ENCODE results near the gene CYP4F11. TPM values are rescaled to one million over a fixed set of nuclear protein-coding genes. Genes with fewer than 3 reads are reported as not detected.
"Not testable (repeated sequence)": the region's sequence is repeated elsewhere in the genome, so short reads cannot be mapped to it uniquely, and the experiment has no call there.

Gene CYP4F11, protein sequence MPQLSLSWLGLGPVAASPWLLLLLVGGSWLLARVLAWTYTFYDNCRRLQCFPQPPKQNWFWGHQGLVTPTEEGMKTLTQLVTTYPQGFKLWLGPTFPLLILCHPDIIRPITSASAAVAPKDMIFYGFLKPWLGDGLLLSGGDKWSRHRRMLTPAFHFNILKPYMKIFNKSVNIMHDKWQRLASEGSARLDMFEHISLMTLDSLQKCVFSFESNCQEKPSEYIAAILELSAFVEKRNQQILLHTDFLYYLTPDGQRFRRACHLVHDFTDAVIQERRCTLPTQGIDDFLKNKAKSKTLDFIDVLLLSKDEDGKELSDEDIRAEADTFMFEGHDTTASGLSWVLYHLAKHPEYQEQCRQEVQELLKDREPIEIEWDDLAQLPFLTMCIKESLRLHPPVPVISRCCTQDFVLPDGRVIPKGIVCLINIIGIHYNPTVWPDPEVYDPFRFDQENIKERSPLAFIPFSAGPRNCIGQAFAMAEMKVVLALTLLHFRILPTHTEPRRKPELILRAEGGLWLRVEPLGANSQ
- total RNA-seq = not detected in 2 replicates

DNA sequence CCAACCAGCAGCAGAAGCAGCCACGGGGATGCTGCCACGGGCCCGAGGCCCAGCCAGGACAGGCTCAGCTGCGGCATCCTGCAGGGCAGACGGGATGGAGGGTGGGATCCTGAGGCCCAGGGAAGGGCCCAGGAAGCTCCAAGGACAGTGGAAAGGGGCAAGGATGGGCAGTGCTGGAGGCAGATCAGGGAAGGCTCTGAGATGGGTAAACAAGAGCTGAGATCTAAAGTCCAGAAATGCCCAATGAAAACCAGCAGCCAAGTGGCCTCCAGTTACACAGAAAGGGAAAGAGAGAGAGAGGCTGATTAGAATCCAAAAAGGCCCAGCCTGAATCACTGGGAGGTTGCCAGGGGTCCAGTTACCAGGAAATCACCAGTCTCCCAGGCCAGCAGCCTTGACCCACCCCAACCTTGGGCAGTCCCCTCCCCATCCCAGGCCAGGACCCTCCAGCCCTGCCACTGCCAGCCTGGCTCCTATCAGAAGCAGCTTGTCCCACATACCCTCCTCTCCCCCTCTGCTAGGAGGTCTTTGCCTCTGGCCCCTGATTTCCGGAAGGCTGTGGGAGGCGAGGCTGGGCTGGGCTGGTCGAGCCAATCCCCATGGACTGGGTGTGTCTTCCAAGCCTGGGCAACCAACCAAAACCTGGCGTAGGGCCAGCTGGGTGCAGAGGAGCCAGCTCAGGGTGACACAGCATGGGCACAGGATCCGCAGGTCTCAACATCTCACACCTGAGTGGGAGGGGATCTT is at the start of gene CYP4F11:
Gene CYP4F11, minus strand, starts transcription at position 198 of the 747 bp plus-strand sequence. Its CDS starts 121 bp downstream, at position 77.
- no peak for DNase-seq (ENCODE audit: low read depth in 2 of 2)

DNA sequence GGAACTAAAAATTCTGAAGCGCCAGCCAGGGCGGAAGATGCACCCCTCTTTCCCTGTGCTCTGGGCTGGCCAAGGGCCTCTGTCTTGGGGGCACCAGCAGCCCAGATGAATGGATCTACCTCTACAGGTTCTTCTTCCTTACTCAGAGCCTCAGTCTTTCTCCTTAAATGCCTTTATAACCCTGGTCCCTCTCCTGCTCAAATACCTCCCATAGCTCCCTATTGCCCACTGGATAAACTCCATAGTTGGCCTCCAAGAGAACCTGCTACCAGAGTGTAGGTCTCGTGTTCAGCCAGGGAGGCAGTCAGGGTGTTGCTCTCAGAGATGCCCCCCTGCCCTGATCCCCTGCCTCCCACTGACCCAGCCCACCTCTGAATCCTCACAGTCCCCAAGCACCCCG is 45.0 kb upstream of the CYP4F11 start:
- no peak for DNase-seq (ENCODE audit: low read depth in 2 of 2)

DNA sequence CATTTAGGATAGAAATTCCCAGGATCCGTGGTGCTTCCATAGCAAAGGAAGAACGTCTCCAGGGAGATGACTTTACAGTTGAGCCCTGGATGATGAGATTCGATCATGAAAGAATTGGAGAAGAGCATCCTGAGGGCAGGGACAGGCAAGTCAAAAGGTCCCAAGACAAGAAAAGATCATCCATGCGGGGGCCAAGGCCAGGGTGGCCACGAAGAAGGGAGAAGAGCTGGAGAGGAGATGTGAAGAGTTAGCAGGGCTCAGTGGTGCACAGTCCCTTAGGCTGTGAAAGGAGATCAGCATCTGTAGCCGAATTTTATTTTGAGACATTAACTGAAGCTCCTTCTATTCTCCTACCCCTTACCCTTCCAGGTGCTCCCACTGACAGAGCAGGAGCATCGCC is 43.4 kb upstream of the CYP4F11 start:
- no peak for DNase-seq (ENCODE audit: low read depth in 2 of 2)

DNA sequence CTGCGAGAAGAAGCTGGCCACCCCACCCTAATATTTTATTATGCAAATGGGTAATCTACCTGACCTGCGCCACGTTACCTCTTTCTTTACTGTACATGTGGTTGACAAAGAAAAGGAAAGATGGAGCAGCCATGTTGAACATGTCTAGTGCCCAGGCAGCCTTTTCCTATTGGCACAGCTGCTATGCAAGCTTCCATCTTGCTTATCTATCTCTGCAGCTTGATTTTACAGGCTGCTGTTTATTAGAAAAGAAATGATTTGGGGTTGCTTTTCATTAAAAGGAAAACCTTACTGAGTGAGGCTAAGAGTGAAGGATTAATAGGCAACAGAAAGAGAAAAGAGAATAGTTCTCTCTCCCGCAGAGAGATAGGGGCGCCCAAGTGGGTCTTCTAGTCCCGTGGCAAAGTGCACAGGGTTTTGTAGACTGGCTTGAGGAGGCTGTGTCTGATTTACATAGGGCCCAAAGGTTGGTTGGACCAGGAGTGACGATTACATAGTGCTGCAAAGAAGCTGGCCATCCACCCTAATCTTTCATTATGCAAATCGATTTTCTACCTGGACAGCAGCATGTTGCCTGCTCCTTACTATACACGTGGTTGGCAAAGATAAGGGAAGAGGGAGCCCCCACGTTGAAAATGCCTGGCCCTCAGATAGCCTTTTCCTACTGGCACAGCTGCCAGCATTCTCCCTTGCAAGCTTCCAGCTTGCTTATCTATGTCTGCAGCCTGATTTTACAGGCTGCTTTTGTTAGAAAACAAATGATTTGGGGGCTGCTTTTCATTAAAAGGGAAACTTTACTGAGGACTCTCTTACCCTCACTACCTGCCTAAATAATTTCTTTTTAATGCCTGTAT is 42.7 kb upstream of the CYP4F11 start:
- no peak for DNase-seq (ENCODE audit: low read depth in 2 of 2)

DNA sequence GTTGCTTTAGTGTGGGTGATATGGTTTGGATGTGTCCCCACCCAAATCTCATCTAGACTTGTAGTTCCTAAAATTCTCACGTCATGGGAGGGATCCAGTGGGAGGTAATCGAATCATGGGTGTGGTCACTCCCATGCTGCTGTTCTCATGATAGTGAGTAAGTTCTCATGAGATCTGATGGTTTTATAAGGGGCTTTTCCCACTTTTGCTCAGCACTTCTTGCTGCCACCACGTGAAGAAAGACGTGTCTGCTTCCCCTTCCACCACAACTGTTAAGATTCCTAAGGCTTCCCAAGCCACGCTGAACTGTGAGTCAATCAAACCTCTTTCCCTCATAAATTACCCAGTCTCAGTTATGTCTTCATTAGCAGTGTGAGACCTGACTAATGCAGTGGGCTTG is 40.5 kb upstream of the CYP4F11 start:
- no peak for DNase-seq (ENCODE audit: low read depth in 2 of 2)

DNA sequence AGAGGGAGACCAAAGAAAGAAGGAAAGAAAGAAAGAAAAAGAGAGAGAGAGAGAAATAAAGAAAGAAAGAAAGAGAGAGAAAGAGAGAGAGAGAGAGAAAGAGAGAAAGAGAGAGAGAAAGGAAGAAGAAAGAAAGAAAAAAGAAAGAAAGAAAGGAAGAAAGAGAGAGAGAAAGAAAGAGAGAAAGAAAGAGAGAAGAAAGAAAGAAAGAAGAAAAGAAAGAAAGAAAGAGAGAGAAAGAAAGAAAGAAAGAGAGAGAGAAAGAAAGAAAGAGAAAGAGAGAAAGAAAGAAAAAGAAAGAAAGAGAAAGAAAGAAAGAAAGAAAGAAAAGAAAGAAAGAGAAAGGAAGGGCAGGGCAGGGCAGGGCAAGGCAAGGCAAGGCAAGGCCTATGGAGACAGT is 37.7 kb upstream of the CYP4F11 start:
- not testable (repeated sequence) for DNase-seq (ENCODE audit: low read depth in 2 of 2)

DNA sequence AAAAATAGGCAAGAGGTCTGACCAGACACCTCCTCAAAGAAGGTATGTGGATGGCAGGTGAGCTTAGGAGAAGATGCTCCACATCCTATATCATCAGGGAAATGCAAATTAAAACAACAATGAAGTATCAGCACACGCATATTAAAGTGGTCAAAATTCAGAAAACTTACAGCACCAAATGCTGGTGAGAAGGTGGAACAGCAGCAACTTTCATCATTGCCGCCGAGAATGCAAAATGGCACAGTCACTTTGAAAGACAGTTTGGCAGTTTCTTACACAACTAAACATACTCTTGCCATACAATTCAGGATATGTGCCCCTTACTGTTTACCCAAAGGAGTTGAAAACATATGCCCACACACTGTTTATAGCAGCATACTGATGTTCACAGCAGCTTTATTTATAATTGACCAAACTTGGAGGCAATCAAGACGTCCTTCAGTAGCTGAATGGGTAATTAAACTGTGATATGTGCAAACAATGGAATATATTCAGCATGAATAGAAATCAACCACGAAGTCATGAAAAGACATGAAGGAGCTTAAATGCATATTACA is 37.0 kb upstream of the CYP4F11 start:
- DNase-seq (ENCODE audit: low read depth in 2 of 2) = no peak

DNA sequence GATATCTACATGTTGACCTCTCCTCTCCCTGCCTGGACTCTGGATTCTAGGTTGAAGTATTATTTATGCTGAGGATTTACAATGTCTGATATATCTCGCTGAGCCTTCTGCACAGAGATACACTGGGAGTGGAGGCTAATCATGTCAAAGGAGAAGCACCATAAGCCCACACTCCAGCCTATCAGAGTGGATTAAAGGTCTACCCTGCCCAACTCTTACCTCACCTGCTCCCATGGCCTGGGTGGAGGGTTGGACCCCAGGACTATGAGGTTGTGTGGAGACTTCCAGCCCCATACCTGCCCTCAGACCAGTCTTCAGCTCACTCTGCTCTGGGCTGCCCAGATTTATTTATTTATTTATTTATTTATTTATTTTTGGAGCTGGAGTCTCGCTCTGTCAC is 29.9 kb upstream of the CYP4F11 start:
- DNase-seq (ENCODE audit: low read depth in 2 of 2) = no peak

DNA sequence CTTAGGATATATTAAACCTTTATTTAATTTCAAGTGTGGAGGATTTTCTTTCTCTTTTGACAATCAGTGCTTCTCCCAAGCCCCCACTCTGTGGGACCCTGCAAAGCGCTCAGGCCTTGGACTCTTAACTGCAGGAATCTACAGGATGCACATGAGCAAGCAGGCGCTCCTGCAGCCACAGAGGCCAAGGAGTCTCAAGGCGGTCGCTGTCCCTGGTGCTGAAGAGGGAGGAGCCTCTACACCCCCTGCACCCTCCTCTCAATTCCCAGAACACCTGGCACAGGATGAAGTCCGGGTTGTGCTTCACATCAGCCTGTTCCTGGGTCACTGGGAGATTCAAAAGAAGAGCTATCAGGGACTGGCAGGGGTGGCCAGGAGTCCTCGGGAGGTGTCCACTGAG is 28.0 kb upstream of the CYP4F11 start:
- no peak for DNase-seq (ENCODE audit: low read depth in 2 of 2)

DNA sequence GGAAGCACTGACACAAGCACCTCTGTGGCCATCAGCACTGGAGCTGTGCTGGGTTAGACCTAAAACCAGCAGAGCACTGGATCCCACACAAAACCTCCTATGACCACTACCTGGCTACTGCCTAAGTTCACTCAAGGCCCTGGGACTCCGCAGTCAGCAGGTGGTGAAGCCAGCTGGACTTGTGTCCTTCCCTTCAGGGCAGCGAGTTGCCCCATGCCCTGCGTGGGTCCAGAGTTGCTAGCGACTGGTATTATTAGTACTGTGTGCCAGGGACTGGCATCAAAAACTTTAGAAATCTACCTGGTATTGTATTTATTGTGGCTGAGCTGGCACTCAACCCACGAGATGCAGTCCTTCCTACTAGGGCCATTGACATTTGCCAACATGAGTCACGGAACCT is 20.5 kb upstream of the CYP4F11 start:
- DNase-seq (ENCODE audit: low read depth in 2 of 2) = no peak

DNA sequence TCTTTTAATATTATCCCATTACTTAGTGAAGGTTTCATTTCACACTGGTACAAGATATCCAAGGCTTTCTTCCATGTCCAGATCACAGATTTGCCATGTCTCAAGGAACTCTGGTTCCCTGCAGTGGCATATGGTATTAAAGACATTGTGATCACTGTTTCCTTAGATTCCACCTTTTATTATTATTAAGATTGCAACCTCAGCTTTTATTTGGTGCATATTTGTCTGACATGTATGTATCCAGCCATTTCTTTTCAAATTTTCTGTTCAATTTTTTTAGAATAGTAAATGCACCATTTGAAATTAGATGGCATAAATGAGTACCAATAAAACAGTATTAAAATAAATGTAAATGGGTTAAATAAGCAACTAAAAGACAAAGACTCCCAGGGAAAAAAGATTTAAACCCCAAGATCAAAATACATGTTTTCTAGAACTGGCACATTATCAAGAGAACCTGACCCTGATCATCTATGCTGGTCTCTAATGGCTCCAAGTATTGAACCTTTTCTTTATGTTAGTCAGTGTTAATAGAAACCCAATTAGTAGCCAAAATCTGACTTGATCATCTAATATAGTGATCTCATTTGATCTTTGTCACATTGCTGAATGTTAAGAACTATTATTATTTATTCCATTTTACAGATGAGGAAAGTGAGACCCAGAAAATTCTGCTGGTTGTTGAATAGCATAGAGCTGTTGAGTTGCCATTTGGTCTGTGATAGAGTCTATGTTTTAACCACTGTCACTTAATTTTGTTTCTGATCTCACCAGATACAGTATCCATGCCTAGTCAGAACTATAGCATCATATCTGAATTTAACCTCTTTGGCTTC is 14.1 kb upstream of the CYP4F11 start, which contains the start of gene OR10H4:
Gene OR10H4, plus strand, starts transcription at position 786 of the 836 bp plus-strand sequence. Its CDS starts 0 bp downstream, at position 786.
- DNase-seq (ENCODE audit: low read depth in 2 of 2) = no peak

DNA sequence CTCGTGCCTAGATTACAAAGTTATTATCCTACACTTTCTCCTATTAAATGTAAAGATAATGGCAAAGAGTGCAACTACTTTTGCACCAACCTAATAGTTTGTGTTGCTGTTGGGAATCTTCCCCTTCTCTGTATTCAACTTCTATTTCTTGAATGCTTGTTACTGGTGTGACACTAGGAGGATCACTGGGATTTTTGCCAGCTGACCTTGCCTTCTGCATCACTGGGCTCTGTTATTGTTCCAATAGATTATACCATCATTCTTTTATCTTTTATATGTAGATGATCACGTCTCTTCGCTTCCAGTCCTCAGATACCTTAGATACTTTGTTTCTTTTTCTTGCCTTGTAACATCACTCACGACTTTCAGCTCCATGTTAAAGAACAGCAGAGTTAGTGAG is 11.0 kb upstream of the CYP4F11 start:
- no peak for DNase-seq (ENCODE audit: low read depth in 2 of 2)

DNA sequence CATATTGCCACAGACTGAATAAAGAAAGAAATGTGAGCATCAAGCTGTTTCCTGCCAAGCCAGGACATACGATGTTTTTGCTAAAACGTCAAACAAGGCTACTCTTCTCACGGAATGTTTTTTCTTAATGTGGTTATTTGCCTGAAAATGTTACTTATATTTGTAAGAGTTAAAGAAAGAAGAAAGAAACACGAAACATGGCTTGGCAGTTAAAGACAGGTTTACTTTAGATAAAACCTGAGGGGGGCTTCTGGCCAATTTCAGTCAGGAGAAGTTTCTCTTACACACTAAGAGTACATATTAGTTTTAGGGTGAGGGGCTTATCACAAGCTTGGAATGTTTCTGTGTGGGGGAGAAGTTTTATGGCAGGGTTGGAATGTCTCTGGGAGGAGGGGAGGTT is 10.1 kb upstream of the CYP4F11 start:
- no peak for DNase-seq (ENCODE audit: low read depth in 2 of 2)

DNA sequence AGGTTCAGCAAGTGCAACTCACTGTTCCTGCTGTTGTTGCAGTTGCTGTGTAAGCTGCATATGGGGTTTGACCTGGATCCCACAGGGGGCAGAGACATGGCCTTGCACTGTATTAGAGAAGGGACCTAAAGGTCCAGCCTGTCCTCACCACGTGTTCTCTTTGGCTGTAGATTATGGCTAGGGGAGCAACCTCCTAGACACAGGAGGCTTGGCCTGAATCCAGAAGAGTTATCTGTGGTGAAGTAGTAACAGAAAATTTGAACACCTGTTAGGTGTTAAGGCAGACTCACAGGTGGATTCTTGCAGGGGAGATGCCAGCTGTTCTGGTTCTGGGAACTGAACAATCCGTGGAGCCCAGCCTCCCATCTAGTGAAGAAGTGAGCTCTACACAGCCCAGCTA is 3.4 kb upstream of the CYP4F11 start:
- no peak for DNase-seq (ENCODE audit: low read depth in 2 of 2)

DNA sequence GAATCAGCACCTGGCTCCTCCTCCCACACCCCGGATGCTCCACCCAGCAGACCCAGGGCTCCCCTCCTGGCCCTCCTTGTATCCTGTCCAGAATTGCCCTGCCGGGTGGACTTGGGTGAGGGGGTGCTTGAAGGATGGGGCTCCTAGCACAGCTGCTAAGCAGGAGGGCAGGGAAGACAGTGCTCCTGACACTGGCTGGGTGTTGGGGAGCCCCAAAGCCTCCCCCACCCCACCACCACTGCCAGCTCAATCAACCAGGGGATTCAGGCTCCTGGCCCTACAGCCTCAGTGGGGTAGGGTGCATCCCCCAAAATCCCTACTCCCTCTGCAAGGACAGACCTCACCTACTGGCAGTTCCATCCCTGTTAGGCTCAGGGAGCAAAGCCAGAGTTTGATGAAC is 2.6 kb upstream of the CYP4F11 start:
- no peak for DNase-seq (ENCODE audit: low read depth in 2 of 2)

DNA sequence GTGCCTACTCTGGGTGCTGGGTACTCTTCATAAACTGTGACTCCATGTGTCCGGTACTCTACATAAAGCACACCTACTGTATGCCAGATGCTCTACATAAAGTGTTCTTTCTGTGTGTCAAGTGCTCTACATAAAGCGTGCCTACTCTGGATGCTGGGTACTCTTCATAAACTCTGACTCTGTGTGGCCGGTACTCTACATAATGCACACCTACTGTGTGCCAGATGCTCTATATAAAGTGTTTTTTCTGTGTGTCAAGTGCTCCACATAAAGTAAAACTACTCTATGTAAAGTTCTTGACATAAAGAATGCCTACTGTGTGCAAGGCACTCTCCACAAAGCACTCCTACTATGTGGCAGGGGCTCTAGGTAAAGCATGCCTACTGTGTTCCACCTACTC is 1.8 kb upstream of the CYP4F11 start:
- no peak for DNase-seq (ENCODE audit: low read depth in 2 of 2)

DNA sequence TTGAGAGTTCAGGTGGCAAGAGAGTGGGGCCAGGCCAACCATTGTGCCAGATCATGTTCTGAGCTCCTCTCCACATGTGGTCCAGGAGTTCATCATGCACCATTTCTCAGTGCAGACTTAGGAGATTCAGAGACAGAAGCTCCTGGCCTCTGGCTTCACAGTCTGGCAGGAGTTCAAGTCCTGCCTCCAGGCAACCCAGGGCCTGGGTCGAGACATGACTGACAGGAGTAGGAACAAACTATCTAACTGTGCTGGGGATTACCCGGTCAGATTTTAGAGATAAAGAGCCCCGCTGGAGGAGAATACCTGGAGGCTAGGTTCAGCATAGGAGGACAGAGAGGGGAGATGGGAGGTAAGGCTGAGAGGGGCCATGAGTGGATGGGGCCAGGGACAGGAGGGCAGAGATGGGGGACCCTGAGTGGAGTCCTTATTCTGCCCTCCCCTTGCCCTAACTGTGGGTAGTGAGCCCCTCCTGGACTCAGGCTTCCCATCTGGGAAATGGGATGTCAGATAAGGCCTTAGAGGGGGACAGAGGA is 906 bp upstream of the CYP4F11 start:
- DNase-seq (ENCODE audit: low read depth in 2 of 2) = no peak

DNA sequence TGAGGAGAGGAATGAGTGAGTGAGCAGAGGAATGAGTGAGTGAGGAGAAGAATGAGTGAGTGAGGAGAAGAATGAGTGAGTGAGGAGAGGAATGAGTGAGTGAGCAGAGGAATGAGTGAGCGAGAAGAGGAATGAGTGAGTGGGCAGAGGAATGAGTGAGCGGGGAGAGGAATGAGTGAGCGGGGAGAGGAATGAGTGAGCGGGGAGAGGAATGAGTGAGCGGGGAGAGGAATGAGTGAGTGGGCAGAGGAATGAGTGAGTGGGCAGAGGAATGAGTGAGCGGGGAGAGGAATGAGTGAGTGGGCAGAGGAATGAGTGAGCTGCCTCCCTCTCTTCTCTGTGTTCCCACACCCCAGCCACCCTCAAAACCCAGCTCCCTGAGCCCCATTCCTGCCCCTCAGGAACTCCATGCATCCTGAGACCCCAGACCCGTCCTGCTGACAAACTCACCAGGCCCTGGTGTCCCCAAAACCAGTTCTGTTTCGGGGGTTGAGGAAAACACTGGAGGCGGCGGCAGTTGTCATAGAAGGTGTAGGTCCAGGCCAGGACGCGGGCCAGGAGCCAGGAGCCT is 483 bp downstream of the CYP4F11 start:
- not testable (repeated sequence) for DNase-seq (ENCODE audit: low read depth in 2 of 2)

DNA sequence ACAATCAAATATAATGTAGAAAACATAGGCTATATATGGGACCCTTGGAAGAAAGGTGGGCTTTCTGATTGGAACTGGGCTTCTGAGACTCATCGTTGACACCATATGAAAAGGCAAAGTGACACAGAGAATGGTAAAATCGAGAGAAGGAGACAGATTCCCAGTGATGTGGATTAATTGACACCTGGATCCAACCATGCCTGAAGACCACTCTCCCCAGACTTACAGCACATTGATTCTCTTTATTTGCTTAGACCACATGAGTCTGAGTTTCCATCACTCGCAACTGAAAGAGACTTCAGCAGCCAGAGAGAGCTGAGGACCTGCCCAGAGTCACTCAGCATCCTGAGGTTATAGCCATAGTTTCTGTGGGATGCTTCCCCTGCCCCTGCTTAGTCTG is 6.0 kb downstream of the CYP4F11 start:
- no peak for DNase-seq (ENCODE audit: low read depth in 2 of 2)

DNA sequence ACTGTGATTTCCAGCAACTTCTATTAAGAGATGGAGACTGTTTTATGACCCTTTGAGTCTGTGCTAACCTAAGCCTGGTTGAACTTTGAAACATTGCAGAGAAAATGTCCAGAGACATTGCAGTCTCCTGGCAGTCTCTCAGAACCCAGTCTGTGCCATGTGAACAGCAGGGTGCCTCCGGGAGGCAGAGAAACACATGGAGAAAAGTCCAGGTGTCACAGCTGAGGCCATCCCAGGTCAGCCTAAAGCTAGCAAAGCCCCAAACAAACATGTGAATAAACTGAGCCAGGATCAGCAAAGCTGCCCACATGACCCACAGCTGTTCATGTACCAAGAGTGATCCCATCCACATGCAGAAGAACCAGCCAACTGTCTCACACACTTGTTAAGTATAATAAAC is 7.8 kb downstream of the CYP4F11 start:
- no peak for DNase-seq (ENCODE audit: low read depth in 2 of 2)

Measured in dermis microvascular lymphatic vessel endothelial cell (primary cell).